Transverse colon (tissue), 4 donors: ENCODE results near the gene KPNA6. TPM values are rescaled to one million over a fixed set of nuclear protein-coding genes. Genes with fewer than 3 reads are reported as not detected.
"Not testable (repeated sequence)": the region's sequence is repeated elsewhere in the genome, so short reads cannot be mapped to it uniquely, and the experiment has no call there.

Experiments
- DNase-seq: peaks from one replicate; pipeline ENCODE4 v3.0.0-alpha.2; 2019
- H3K27ac ChIP-seq, 4 donors: fragments of 200-600 bp; sonication (generic); 2 replicates each; pipeline ENCODE4 v1.5.1; 2016 to 2018; ENCODE audit warnings: inconsistent platforms in 4 of 4
- H3K27me3 ChIP-seq: fragments of 200-600 bp; sonication (generic); 2 replicates; pipeline ENCODE4 v1.5.1; 2017; ENCODE audit warnings: inconsistent platforms
- H3K36me3 ChIP-seq, 4 donors: fragments of 200-600 bp; sonication (generic); 2 replicates each; pipeline ENCODE4 v1.5.1; 2017 to 2019; ENCODE audit warnings: inconsistent platforms in 4 of 4
- H3K4me1 ChIP-seq, 4 donors: fragments of 200-600 bp; sonication (generic); 2 replicates each; pipeline ENCODE4 v1.5.1; 2017 to 2020; ENCODE audit warnings: inconsistent platforms in 4 of 4
- H3K4me3 ChIP-seq, 4 donors: fragments of 200-600 bp; sonication (generic); 1 replicate in 1 of 4; 2 replicates in 3 of 4; pipeline versions ENCODE4 v1.5.1 to v1.6.1; 2017 to 2019; ENCODE audit warnings: inconsistent platforms in 4 of 4
- H3K9me3 ChIP-seq, 2 donors: fragments of 200-600 bp; sonication (generic); 2 replicates each; pipeline ENCODE4 v1.5.1; 2017 to 2019; ENCODE audit warnings: inconsistent platforms in 2 of 2
- CTCF ChIP-seq, 5 experiments: fragments of 200-600 bp in 3 of 5; fragments of 450-650 bp in 2 of 5; sonication (generic) in 3 of 5; IDR thresholded peaks; 1 replicate in 2 of 5; 2 replicates in 3 of 5; pipeline ENCODE4 v1.5.1; 2016 to 2017; ENCODE audit warnings: antibody characterized with exemption in 5 of 5, inconsistent platforms in 3 of 5, mild to moderate bottlenecking in 2 of 5, moderate library complexity in 1 of 5
- EP300 ChIP-seq: sonication (generic); formaldehyde crosslinking; IDR thresholded peaks from one replicate; pipeline ENCODE4 v1.6.1; 2017; ENCODE audit warnings: antibody characterized with exemption, low read depth
- POLR2A ChIP-seq: fragments of 450-650 bp; IDR thresholded peaks from one replicate; pipeline ENCODE4 v1.6.1; 2016; ENCODE audit warnings: antibody characterized with exemption, mild to moderate bottlenecking, moderate library complexity
- POLR2AphosphoS5 ChIP-seq, 3 donors: sonication (generic); formaldehyde crosslinking; IDR thresholded peaks; one replicate each; pipeline ENCODE4 v1.6.1; 2016; ENCODE audit warnings: antibody characterized with exemption in 3 of 3
- WGBS, 2 donors: methylation state at CpG; one replicate each; pipeline ENCODE4 v1.1.5; 2018; ENCODE audit warnings: low coverage in 1 of 2; 5-methylcytosine and 5-hydroxymethylcytosine counted together
- in situ Hi-C, 4 donors: fragments of 200-750 bp; cut with MboI; loops; one replicate each; pipeline versions ENCODE4 v1.15.0 to v1.15.1; 2017; ENCODE audit warnings: low sequenced_read_pairs in 3 of 4, low pct_ligation_motif_present in 1 of 4, low pct_unique_long_range_greater_than_20kb in 1 of 4
- intact Hi-C: fragments of 100-400 bp; cut with DNase I; formaldehyde crosslinking; loops from one replicate; pipeline ENCODE4 v1.15.1; 2023; ENCODE audit warnings: low total_unique reads
- total RNA-seq, 4 donors: library from RNA; depleted of rRNA; stranded (reverse); fragments of >200 nt; gene quantifications; one replicate each; pipeline ENCODE4 v1.1.0, GENCODE V29; 2016

The KPNA6 gene
- total RNA-seq, 4 donors from 2014 or later = 20.5 to 30.5 (median 25.4) TPM

- in situ Hi-C loops (no loop called here), intact Hi-C loops (no loop called here)
- 69 to 89% methylated on average over 2 of the region's 2 CpGs for WGBS, 2 donors
- Histone ChIP-seq H3K4me3 (no peak overlapping the region), H3K4me1 (peaks cover 21 to 60% (median 33%) of the 10 kb centered on the region in 4 donors), H3K36me3 (no peaks in the 10 kb centered on the region), H3K27me3 (no peaks in the 10 kb centered on the region), H3K27ac (no peak overlapping the region), H3K9me3 (no peaks in the 10 kb centered on the region)
- no peak for TF ChIP-seq CTCF (IDR thresholded peaks at IDR 0.05)
- no peak for TF ChIP-seq POLR2AphosphoS5 (IDR thresholded peaks at IDR 0.05)
- TF ChIP-seq POLR2A = no peak
- no peak for TF ChIP-seq EP300
- DNase-seq = no peak
Measured at GRCh38 chr1:32111040-32111623, 3.3 kb downstream of the KPNA6 start.

GRCh38 chr1:32111789-32112188, 3.9 kb downstream of the KPNA6 start:
- in situ Hi-C loops = no loop called here
- no peak for TF ChIP-seq POLR2A
- no peak for TF ChIP-seq POLR2AphosphoS5 (IDR thresholded peaks at IDR 0.05)
- no peak for TF ChIP-seq EP300
- no peak for TF ChIP-seq CTCF (IDR thresholded peaks at IDR 0.05)
- Histone ChIP-seq H3K27ac (no peak overlapping the region), H3K36me3 (no peaks in the 10 kb centered on the region), H3K4me3 (no peak overlapping the region), H3K9me3 (no peaks in the 10 kb centered on the region), H3K4me1 (peaks cover 21 to 67% (median 38%) of the 10 kb centered on the region in 4 donors), H3K27me3 (no peaks in the 10 kb centered on the region)
- DNase-seq = no peak
- intact Hi-C loops = no loop called here

GRCh38 chr1:32112806-32113375, 5.0 kb downstream of the KPNA6 start:
- in situ Hi-C loops (no loop called here), intact Hi-C loops (no loop called here)
- no peak for TF ChIP-seq EP300
- no peak for TF ChIP-seq POLR2A
- no peak for TF ChIP-seq POLR2AphosphoS5 (IDR thresholded peaks at IDR 0.05)
- TF ChIP-seq CTCF (IDR thresholded peaks at IDR 0.05) = no peak
- no peak for DNase-seq
- no peaks in the 10 kb centered on the region for H3K27me3 ChIP-seq
- H3K27ac ChIP-seq = no peak overlapping the region
- H3K36me3 ChIP-seq = no peaks in the 10 kb centered on the region
- H3K4me3 ChIP-seq = no peak overlapping the region
- no peaks in the 10 kb centered on the region for H3K9me3 ChIP-seq
- H3K4me1 ChIP-seq = peaks cover 21 to 61% (median 41%) of the 10 kb centered on the region in 4 donors
- WGBS, 2 donors = 88 to 93% methylated on average over 5 of the region's 5 CpGs

GRCh38 chr1:32113436-32113835, 5.6 kb downstream of the KPNA6 start:
- intact Hi-C loops, H3K4me3 ChIP-seq, in situ Hi-C loops, DNase-seq, H3K27ac ChIP-seq, H3K9me3 ChIP-seq, H3K27me3 ChIP-seq, H3K36me3 ChIP-seq: not testable (repeated sequence)
- WGBS, 2 donors = 94 to 98% methylated on average over 4 of the region's 4 CpGs
- H3K4me1 ChIP-seq = peaks cover 21 to 64% (median 42%) of the 10 kb centered on the region in 4 donors

GRCh38 chr1:32114420-32114819, 6.6 kb downstream of the KPNA6 start:
- no peak for DNase-seq
- WGBS, 2 donors = 58 to 67% methylated on average over 1 to 2 of the region's 2 CpGs
- H3K27ac ChIP-seq = no peak overlapping the region
- no peak for TF ChIP-seq CTCF (IDR thresholded peaks at IDR 0.05)
- TF ChIP-seq POLR2AphosphoS5 (IDR thresholded peaks at IDR 0.05) = no peak
- TF ChIP-seq POLR2A = no peak
- no peak for TF ChIP-seq EP300
- intact Hi-C loops = no loop called here
- H3K4me3 ChIP-seq = no peak overlapping the region
- peaks cover 20 to 59% (median 39%) of the 10 kb centered on the region in 4 donors for H3K4me1 ChIP-seq
- H3K9me3 ChIP-seq = no peaks in the 10 kb centered on the region
- H3K27me3 ChIP-seq = no peaks in the 10 kb centered on the region
- in situ Hi-C loops = no loop called here
- no peaks in the 10 kb centered on the region for H3K36me3 ChIP-seq
